Stromal cell of bone marrow (primary cell): ENCODE data around the gene KLF16.
A peak's percentile ranks its signal among the peaks of the same experiment; 100 is the strongest.

Experiments used
- DNase-seq: peaks from one replicate; pipeline ENCODE4 v3.0.0-alpha.2; 2012; ENCODE audit warnings: low read depth

The KLF16 gene

GRCh38 chr19:1854542-1855039 is 8.8 kb downstream of the KLF16 start:
- no peak for DNase-seq

GRCh38 chr19:1854039-1854541 is 9.3 kb downstream of the KLF16 start:
- no peak for DNase-seq

GRCh38 chr19:1853295-1854038 is 9.9 kb downstream of the KLF16 start:
- no peak for DNase-seq

- DNase-seq, result no peak
These were observed 10.7 kb downstream of the KLF16 start for GRCh38 chr19:1852581-1853128.

GRCh38 chr19:1851654-1852580 is 11.5 kb downstream of the KLF16 start:
- DNase-seq, result no peak

GRCh38 chr19:1850809-1851653 is 12.3 kb downstream of the KLF16 start:
- DNase-seq, result no peak

- DNase-seq, result no peak
These were observed 13.4 kb downstream of the KLF16 start for GRCh38 chr19:1849886-1850398.

- DNase-seq, result no peak
These were observed 14.3 kb downstream of the KLF16 start for GRCh38 chr19:1849132-1849474.

GRCh38 chr19:1848399-1849131 is 14.8 kb downstream of the KLF16 start, which contains the start of gene REXO1:
TSS of gene REXO1 (minus strand) at chr19:1848483. CDS start at chr19:1848358, 125 bp downstream.
- DNase-seq, result peak; percentile 86

- no peak for DNase-seq
These were observed 15.5 kb downstream of the KLF16 start for GRCh38 chr19:1847684-1848398.

GRCh38 chr19:1847348-1847683 is 16.1 kb downstream of the KLF16 start:
- no peak for DNase-seq

- no peak for DNase-seq
These were observed 16.7 kb downstream of the KLF16 start for GRCh38 chr19:1846517-1847204.

GRCh38 chr19:1845642-1846041 is 17.7 kb downstream of the KLF16 start:
- no peak for DNase-seq

GRCh38 chr19:1845125-1845515 is 18.3 kb downstream of the KLF16 start:
- DNase-seq, result no peak

GRCh38 chr19:1844513-1845124 is 18.8 kb downstream of the KLF16 start:
- no peak for DNase-seq

- no peak for DNase-seq
These were observed 19.6 kb downstream of the KLF16 start for GRCh38 chr19:1843646-1844394.

- DNase-seq, result no peak
These were observed 20.3 kb downstream of the KLF16 start for GRCh38 chr19:1843116-1843515.

- no peak for DNase-seq
These were observed 22.0 kb downstream of the KLF16 start for GRCh38 chr19:1841209-1841924.
